ENCODE measurements around the gene OBSCN.

Gene OBSCN

DNA sequence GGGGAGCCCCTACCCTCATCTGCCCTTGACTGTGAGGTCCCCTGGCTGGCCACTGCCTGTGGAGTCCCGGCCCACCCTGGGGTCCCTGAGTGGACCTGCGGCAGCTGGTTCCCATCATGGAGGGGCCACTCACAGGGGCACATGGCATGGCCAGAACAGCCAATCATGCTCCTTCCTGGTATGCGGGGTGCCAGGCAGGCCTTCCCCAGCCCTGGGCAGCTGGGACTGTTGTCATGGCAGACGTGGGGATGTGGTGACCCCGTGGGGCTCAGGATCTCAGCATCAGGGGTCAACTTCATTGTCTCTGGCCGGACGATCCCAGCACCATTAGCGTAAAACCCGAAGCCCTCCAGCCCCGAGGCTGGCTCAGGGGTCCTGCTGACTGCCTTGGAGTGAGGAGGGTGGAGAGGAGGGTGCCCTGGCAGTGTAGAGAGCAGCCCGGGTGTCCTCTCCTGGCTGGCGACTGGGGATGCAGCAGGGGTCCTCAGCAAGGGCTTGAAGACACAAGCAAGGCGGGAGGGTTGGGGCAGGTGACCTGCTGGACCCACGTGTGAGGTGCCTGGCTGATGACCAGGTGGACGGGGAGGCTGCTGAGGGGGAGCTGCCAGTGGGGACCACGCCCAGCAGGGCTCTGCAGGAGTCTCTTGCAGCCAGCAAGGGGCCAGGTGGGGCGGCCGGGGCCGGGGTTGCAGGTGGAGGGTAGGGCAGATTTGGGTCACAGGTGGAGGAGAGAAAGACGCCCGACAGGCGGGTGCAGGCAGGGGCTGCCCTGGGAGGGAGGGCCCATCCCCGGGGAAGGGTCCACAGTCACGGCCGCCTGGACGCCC is 153.7 kb downstream of the OBSCN start:
- TF ChIP-seq POLR2AphosphoS5 (IDR thresholded peaks at IDR 0.05; ENCODE audit: low read depth, low read length) (no peak), SIN3A (IDR thresholded peaks at IDR 0.05; ENCODE audit: borderline replicate concordance, insufficient read depth, low read length) (no peak), TAF1 (IDR thresholded peaks at IDR 0.05; ENCODE audit: borderline replicate concordance, insufficient read depth, low read length) (no peak), FOXP2 (optimal IDR thresholded peaks at IDR 0.05; ENCODE audit: borderline replicate concordance, extremely low read depth, extremely low read length, insufficient read depth) (no peak)
- TF ChIP-seq, protein P1, sequence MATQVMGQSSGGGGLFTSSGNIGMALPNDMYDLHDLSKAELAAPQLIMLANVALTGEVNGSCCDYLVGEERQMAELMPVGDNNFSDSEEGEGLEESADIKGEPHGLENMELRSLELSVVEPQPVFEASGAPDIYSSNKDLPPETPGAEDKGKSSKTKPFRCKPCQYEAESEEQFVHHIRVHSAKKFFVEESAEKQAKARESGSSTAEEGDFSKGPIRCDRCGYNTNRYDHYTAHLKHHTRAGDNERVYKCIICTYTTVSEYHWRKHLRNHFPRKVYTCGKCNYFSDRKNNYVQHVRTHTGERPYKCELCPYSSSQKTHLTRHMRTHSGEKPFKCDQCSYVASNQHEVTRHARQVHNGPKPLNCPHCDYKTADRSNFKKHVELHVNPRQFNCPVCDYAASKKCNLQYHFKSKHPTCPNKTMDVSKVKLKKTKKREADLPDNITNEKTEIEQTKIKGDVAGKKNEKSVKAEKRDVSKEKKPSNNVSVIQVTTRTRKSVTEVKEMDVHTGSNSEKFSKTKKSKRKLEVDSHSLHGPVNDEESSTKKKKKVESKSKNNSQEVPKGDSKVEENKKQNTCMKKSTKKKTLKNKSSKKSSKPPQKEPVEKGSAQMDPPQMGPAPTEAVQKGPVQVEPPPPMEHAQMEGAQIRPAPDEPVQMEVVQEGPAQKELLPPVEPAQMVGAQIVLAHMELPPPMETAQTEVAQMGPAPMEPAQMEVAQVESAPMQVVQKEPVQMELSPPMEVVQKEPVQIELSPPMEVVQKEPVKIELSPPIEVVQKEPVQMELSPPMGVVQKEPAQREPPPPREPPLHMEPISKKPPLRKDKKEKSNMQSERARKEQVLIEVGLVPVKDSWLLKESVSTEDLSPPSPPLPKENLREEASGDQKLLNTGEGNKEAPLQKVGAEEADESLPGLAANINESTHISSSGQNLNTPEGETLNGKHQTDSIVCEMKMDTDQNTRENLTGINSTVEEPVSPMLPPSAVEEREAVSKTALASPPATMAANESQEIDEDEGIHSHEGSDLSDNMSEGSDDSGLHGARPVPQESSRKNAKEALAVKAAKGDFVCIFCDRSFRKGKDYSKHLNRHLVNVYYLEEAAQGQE (IDR thresholded peaks at IDR 0.05; ENCODE audit: insufficient read depth in 1 of 2, low read depth in 2 of 2, low read length in 2 of 2) = no peak

DNA sequence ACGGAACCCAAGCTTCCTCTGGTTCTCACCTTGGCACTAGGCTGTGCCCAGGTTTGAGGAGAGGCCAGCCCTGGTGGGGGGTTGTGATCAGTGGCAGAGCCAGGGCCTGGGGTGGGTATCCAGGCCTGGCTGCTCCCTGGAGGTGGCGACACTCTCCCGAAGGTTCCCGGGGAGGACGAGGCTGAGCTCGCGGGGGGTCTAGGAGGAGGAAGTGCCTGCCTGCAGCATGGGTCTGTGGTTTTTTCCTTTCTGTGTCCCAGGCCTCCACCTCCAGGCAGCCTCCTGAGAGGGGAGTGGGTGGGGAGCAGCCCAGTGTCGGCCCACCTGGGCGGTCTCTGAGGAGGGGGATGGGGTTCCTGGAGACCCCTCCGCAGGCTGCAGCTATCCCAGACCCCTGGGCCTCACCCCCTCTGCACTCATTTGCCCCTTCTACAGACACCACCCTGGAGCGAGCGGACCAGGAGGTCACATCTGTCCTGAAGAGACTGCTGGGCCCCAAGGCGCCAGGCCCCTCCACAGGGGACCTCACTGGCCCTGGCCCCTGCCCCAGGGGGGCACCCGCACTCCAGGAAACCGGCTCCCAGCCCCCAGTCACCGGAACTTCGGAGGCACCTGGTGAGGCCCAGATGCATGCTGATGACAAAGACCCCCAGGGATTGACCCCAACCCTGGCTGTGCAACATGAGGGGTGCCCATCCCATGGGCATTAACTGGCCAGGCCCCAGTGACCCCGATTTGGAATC is 154.5 kb downstream of the OBSCN start:
- TF ChIP-seq, protein P1 (IDR thresholded peaks at IDR 0.05; ENCODE audit: insufficient read depth in 1 of 2, low read depth in 2 of 2, low read length in 2 of 2) = no peak
- no peak for TF ChIP-seq POLR2AphosphoS5 (IDR thresholded peaks at IDR 0.05; ENCODE audit: low read depth, low read length)
- TF ChIP-seq SIN3A (IDR thresholded peaks at IDR 0.05; ENCODE audit: borderline replicate concordance, insufficient read depth, low read length) = no peak
- TF ChIP-seq TAF1 (IDR thresholded peaks at IDR 0.05; ENCODE audit: borderline replicate concordance, insufficient read depth, low read length) = no peak
- TF ChIP-seq FOXP2 (optimal IDR thresholded peaks at IDR 0.05; ENCODE audit: borderline replicate concordance, extremely low read depth, extremely low read length, insufficient read depth) = no peak

DNA sequence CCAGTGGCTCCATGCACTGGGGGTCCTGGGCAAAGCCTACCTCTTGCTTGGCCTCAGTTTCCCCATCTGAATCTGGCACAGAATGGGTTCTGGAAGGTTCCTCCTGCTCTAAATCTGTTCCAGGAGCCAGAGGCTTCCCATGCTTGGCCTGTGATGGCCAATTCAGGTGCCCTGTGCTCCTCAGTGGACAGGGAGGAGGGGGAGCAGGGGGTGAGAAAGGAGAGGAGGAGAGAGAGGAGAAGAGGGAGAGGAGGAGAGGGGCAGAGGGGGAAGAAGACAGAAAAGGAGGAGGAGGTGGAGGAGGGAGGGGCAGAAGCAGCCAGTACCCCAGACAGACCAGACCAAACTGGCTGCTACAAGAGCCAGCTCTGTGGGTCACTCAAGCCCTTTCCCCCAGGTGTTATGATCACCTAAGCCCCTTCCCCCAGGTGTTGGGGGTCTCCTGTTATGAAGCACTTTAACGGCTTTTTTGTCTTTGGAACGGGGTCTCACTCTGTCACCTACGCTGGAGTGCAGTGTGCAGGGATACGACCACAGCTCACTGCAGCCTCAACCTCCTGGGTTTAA is 155.1 kb downstream of the OBSCN start:
- TF ChIP-seq, protein P1 (IDR thresholded peaks at IDR 0.05; ENCODE audit: insufficient read depth in 1 of 2, low read depth in 2 of 2, low read length in 2 of 2) = no peak
- TF ChIP-seq TAF1 (IDR thresholded peaks at IDR 0.05; ENCODE audit: borderline replicate concordance, insufficient read depth, low read length) (no peak), SIN3A (IDR thresholded peaks at IDR 0.05; ENCODE audit: borderline replicate concordance, insufficient read depth, low read length) (no peak), FOXP2 (optimal IDR thresholded peaks at IDR 0.05; ENCODE audit: borderline replicate concordance, extremely low read depth, extremely low read length, insufficient read depth) (no peak), POLR2AphosphoS5 (IDR thresholded peaks at IDR 0.05; ENCODE audit: low read depth, low read length) (no peak)

DNA sequence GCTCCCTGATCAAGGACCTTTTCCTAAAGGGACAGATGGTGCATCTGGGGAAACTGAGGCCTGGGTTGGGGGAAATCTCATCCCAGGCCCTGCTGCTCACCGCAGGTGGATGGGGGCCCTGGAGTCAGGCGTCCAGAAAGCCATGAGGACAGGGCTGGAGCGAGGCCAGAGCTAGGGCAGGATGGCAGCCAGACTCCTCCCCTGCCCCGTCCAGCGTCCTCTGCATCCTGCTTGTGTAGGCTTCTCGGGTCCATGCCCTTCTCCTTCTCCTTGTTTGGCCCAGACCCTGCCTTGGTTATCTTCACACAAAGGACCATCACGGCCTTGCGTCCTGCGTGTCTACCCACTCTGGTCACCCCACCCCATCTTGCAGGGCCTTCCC is 155.8 kb downstream of the OBSCN start:
- TF ChIP-seq, protein P1 (IDR thresholded peaks at IDR 0.05; ENCODE audit: insufficient read depth in 1 of 2, low read depth in 2 of 2, low read length in 2 of 2) = no peak
- TF ChIP-seq TAF1 (IDR thresholded peaks at IDR 0.05; ENCODE audit: borderline replicate concordance, insufficient read depth, low read length) (no peak), SIN3A (IDR thresholded peaks at IDR 0.05; ENCODE audit: borderline replicate concordance, insufficient read depth, low read length) (no peak), POLR2AphosphoS5 (IDR thresholded peaks at IDR 0.05; ENCODE audit: low read depth, low read length) (no peak), FOXP2 (optimal IDR thresholded peaks at IDR 0.05; ENCODE audit: borderline replicate concordance, extremely low read depth, extremely low read length, insufficient read depth) (no peak)
